Mucosa of descending colon (tissue), 3 donors: ENCODE results near the gene COL21A1. TPM values are rescaled to one million over a fixed set of nuclear protein-coding genes. Genes with fewer than 3 reads are reported as not detected.

Source experiments
- ATAC-seq: fragments of 200-7000 bp; cut with Tn5 transposase; one replicate; pipeline ENCODE4 v1.9.1; 2020; ENCODE audit warnings: mild to moderate bottlenecking, moderate library complexity
- DNase-seq, 3 donors: peaks; one replicate each; pipeline ENCODE4 v3.0.0-alpha.2; 2020
- H3K36me3 ChIP-seq: fragments of 200-600 bp; one replicate; pipeline ENCODE4 v1.8.0; 2021; ENCODE audit warnings: low read depth, mild to moderate bottlenecking
- H3K4me1 ChIP-seq: fragments of 200-600 bp; one replicate; pipeline ENCODE4 v1.8.0; 2021; ENCODE audit warnings: low read depth, mild to moderate bottlenecking
- H3K4me3 ChIP-seq: fragments of 200-600 bp; one replicate; pipeline ENCODE4 v1.8.0; 2021; ENCODE audit warnings: mild to moderate bottlenecking
- H3K9me3 ChIP-seq: fragments of 200-600 bp; one replicate; pipeline ENCODE4 v1.8.0; 2021; ENCODE audit warnings: mild to moderate bottlenecking
- CTCF ChIP-seq: fragments of 200-600 bp; IDR thresholded peaks from one replicate; pipeline ENCODE4 v1.8.0; 2022; ENCODE audit warnings: antibody characterized with exemption, mild to moderate bottlenecking
- intact Hi-C, 2 donors: fragments of 100-400 bp; cut with DNase I in 1 of 2; cut with micrococcal nuclease in 1 of 2; formaldehyde crosslinking; loops; one replicate each; pipeline versions ENCODE4 v1.11.0 to v1.11.1; 2022; cut with DNase I, micrococcal nuclease
- total RNA-seq, 3 donors: library from RNA; stranded (reverse); fragmentation: NEBNext Ultra II Directional in 2 of 3; extraction: Animal tissue kit (Norgen Biotek cat#: 25700) in 2 of 3; gene quantifications; one replicate each; pipeline versions ENCODE4 v1.2.1 to v1.2.4, GENCODE V29; 2021 to 2023
- donor health status: DM: no; HTN: no; CAD: no; lungs with moderate emphysema.
- donor health status: DM: no; HTN: no; CAD: no.
- donor health status: DM: no; HTN: yes; CAD: no.

Gene COL21A1
- total RNA-seq, 3 donors from 2014 or later, result 0.35 to 20.5 (median 2.1) TPM

GRCh38 chr6:56238352-56238751, 9.0 kb downstream of the COL21A1 start:
- H3K4me1 ChIP-seq, result no peaks in the 10 kb centered on the region
- DNase-seq, result no peak
- TF ChIP-seq CTCF, result no peak
- no peaks in the 10 kb centered on the region for H3K36me3 ChIP-seq
- H3K4me3 ChIP-seq, result no peak overlapping the region
- no peaks in the 10 kb centered on the region for H3K9me3 ChIP-seq
- ATAC-seq, result no peak
- intact Hi-C loops, result no loop called here

GRCh38 chr6:56235245-56235644, 12.1 kb downstream of the COL21A1 start:
- TF ChIP-seq CTCF, result no peak
- Histone ChIP-seq H3K4me3 (no peak overlapping the region), H3K9me3 (no peaks in the 10 kb centered on the region), H3K36me3 (no peaks in the 10 kb centered on the region), H3K4me1 (no peaks in the 10 kb centered on the region)
- no peak for ATAC-seq
- intact Hi-C loops, result no loop called here
- no peak for DNase-seq

- intact Hi-C loops, result no loop called here
- Histone ChIP-seq H3K4me3 (no peak overlapping the region), H3K36me3 (no peaks in the 10 kb centered on the region), H3K9me3 (no peaks in the 10 kb centered on the region), H3K4me1 (no peaks in the 10 kb centered on the region)
- no peak for TF ChIP-seq CTCF
- DNase-seq (no peak), ATAC-seq (no peak)
Measured at GRCh38 chr6:56232436-56232835, 14.9 kb downstream of the COL21A1 start.

- ATAC-seq (no peak), DNase-seq (no peak)
- no peaks in the 10 kb centered on the region for H3K9me3 ChIP-seq
- no peaks in the 10 kb centered on the region for H3K36me3 ChIP-seq
- H3K4me3 ChIP-seq, result no peak overlapping the region
- intact Hi-C loops, result no loop called here
- no peaks in the 10 kb centered on the region for H3K4me1 ChIP-seq
- no peak for TF ChIP-seq CTCF
Measured at GRCh38 chr6:56231827-56232226, 15.6 kb downstream of the COL21A1 start.

GRCh38 chr6:56230976-56231566, 16.3 kb downstream of the COL21A1 start:
- no peak for ATAC-seq

More at GRCh38 chr6:56230976-56231566, 16.3 kb downstream of the COL21A1 start:
- DNase-seq, result no peak
- no peak for TF ChIP-seq CTCF
- Histone ChIP-seq H3K4me3 (no peak overlapping the region), H3K36me3 (no peaks in the 10 kb centered on the region), H3K4me1 (no peaks in the 10 kb centered on the region), H3K9me3 (no peaks in the 10 kb centered on the region)
- intact Hi-C loops, result no loop called here
